ENCODE measurements around the gene PTPRH.

- TF ChIP-seq GATA3 (IDR thresholded peaks at IDR 0.05; ENCODE audit: low read depth, low read length) = no peak
- TF ChIP-seq GATA2 (IDR thresholded peaks at IDR 0.05; ENCODE audit: low read depth, low read length) = no peak
These were observed 37.5 kb upstream of the PTPRH start for GRCh38 chr19:55246462-55247451.

Data from SH-SY5Y (cell line).